Suppressor macrophage treated with lipopolysaccharide for 4 hours (primary cell): ENCODE measurements around the gene KRTAP10-2.

Source experiments
- DNase-seq: peaks from one replicate; pipeline ENCODE4 v3.0.0-alpha.2; 2020

KRTAP10-2 gene

GRCh38 chr21:44537930-44538911, 13.1 kb downstream of the KRTAP10-2 start:
- DNase-seq: no peak

- DNase-seq: no peak
Observed at GRCh38 chr21:44535963-44536362, 15.3 kb downstream of the KRTAP10-2 start.

- DNase-seq: no peak
Observed at GRCh38 chr21:44534688-44535087, 16.6 kb downstream of the KRTAP10-2 start.

GRCh38 chr21:44533891-44534627, 17.2 kb downstream of the KRTAP10-2 start:
- no peak for DNase-seq

GRCh38 chr21:44533121-44533890, 18.0 kb downstream of the KRTAP10-2 start:
- no peak for DNase-seq

GRCh38 chr21:44532712-44533111, 18.6 kb downstream of the KRTAP10-2 start:
- DNase-seq: no peak

- no peak for DNase-seq
Observed at GRCh38 chr21:44531606-44532564, 19.4 kb downstream of the KRTAP10-2 start.

GRCh38 chr21:44530903-44531605, 20.3 kb downstream of the KRTAP10-2 start:
- no peak for DNase-seq

GRCh38 chr21:44530221-44530902, 20.9 kb downstream of the KRTAP10-2 start:
- no peak for DNase-seq

GRCh38 chr21:44529503-44530125, 21.7 kb downstream of the KRTAP10-2 start:
- DNase-seq: no peak

- DNase-seq: no peak
Observed at GRCh38 chr21:44529011-44529421, 22.3 kb downstream of the KRTAP10-2 start.

GRCh38 chr21:44528634-44528995, 22.7 kb downstream of the KRTAP10-2 start:
- no peak for DNase-seq

- no peak for DNase-seq
Observed at GRCh38 chr21:44527983-44528633, 23.2 kb downstream of the KRTAP10-2 start.

- DNase-seq: no peak
Observed at GRCh38 chr21:44527156-44527982, 23.9 kb downstream of the KRTAP10-2 start.

- no peak for DNase-seq
Observed at GRCh38 chr21:44526096-44526997, 25.0 kb downstream of the KRTAP10-2 start.

GRCh38 chr21:44525391-44526095, 25.8 kb downstream of the KRTAP10-2 start:
- DNase-seq: no peak
